Erythroblast (primary cell): Measurements from ENCODE around the gene MICU1.

Experiments used
- DNase-seq, 2 experiments: peaks; one replicate each; lab custom pipeline; 2025; lab: John Stamatoyannopoulos, UW
- GATA1 ChIP-seq: IDR thresholded peaks from 2 replicates; pipeline ENCODE4 v1.6.1; 2011; ENCODE audit warnings: low read depth, mild to moderate bottlenecking, control low read depth, low read length, moderate library complexity
- POLR2A ChIP-seq: IDR thresholded peaks from 2 replicates; pipeline ENCODE4 v1.6.1; 2011; ENCODE audit warnings: mild to moderate bottlenecking, low read length

MICU1 gene

DNA sequence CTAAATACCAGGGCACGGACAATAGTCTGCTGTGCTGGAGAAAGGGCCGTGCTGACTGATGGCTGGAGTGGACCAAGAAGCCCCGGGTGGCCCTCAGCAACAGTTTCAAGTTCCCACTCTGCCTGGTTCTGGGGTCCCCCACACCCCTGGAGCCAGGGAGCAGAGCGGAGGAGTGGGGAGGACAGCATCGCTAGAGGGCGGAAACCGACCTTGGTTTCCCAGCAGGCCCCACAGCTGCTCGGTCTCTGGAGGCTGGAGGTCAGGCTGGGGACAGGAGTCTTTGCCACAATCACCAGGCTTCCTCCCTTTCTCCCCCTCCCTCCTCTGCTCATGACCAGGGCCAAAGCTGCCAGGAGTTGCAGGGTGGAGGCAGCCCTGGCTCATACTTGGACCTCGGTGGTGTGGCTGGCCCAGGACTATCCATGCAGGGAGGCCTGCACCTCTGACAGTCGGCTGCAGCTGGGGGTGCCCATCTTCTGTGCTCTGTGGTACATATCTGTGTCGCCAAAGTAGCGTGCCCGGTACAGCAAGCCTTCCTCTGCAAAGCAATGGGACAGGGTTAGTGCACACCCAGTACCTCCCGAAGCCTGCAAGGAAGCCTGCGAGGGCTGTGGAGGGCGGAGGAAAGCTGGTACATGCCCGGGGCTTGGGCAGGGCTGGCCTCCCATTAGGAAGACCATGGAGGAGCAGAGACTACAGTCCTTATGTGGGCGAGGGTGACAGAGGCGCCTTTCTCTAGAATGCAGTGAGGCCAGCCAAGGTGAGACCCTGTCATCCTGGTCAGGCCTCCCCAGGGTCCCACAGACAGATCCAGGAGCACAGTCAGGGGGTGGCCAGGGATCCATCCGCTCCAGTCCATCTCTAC, 290.3 kb downstream of the MICU1 start:
- TF ChIP-seq POLR2A (no peak), GATA1 (no peak)
- DNase-seq: no peak

- TF ChIP-seq POLR2A (no peak), GATA1 (no peak)
- no peak for DNase-seq
Observed at GRCh38 chr10:72334825-72335393, 291.0 kb downstream of the MICU1 start.

DNA sequence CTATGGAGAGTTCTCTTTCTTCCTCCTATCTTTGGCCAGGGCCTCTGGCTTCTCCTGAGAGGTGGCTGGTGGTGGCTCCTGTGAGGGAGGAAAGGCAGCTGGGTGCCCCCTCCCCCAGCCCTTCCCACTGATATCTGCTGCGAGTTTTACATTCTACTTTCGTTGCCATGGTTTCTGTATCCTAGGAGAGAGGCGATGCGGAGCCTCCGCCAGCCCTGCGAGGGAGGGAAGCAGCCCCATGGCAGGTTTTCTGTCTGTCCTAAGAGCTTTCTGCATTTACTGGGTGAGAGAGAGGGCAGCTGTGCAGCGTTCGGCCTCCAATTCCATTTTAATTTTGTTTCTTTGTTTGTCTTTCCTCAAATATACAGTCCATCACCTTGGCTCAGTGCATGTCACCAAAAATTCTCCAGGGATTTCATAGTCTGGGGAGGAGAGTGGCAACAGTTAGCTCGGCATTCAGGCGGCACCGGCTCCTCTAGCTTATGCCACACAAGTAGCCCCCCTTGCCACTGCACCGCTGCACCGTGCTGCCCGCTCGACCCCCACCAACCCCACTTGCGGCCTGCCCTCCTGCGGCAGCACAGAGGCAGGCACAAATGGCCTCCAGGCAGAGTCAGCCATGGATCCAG, 291.6 kb downstream of the MICU1 start:
- TF ChIP-seq GATA1 (no peak), POLR2A (no peak)
- DNase-seq: no peak

DNA sequence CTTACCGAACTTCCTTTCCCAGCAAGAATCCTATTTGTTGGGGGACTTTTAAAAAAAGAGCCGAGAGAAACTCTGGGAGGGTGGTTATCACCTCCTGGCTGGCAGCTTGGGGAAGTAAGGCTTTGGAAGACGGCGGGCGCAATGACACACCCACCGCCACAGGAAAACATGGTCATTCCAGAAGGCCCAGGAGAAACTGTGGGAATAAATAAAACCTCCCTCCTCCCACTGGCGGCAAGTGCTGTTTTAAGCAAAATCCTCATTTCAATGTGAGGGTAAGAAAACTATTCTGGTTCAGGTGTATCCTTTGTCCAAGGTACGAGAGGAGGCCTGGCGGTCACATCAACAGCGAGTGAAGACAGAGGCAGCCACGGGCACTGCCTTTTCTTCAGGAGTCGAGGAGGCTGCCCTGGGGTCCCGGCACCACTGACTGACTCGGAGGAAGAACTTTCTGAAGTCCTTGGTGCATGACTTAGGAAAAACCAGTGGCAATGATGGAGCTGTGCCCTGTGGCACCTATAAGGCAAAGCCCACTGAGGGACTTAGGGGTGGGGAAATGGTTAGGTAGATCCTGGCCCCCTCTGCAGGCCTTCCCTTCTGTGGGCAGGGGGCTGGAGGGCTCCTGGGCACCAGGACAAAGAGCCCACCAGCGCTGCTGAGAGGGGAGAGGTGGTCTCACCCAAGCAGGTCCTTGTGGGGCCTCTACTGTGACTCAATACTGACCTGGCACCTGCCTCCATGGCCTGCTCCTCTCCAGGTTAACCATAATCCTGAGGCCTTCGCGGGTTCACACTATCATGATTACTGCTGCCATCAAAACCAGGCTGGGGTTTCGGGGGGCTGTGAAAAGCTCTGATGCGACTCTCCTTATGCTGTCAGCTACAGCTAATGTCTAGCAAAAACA, 292.5 kb downstream of the MICU1 start:
- no peak for TF ChIP-seq POLR2A
- TF ChIP-seq GATA1: no peak

GRCh38 chr10:72332423-72333111, 293.3 kb downstream of the MICU1 start:
- peak in 1 of 2 experiments; percentile 53 for DNase-seq
- no peak for TF ChIP-seq GATA1
- no peak for TF ChIP-seq POLR2A

More for the DNA sequence above, 292.5 kb downstream of the MICU1 start:
- DNase-seq: no peak

- TF ChIP-seq GATA1 (no peak), POLR2A (peak; percentile 79)
- DNase-seq: peak; percentile 68 to 81
Observed at GRCh38 chr10:72331575-72332422, 294.1 kb downstream of the MICU1 start.

DNA sequence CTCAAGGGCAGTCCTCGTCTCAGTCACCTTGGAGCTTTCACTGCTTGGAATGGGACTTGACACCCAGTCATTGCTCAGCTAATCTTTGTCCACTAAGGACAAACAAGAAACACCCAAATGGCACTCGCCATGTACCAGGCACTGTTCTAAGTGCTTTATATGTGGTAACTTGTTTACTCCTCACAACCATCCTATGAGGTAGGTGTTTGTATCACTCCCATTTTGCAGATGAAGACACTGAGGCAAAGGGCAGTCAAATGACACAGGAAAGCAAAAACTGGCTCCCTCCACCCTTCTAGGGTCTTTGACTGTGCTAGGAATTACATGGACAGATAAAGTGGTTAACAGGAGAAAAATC, 295.8 kb downstream of the MICU1 start:
- no peak for TF ChIP-seq POLR2A
- TF ChIP-seq GATA1: no peak
- DNase-seq: no peak

GRCh38 chr10:72329290-72330068, 296.4 kb downstream of the MICU1 start:
- TF ChIP-seq POLR2A: no peak
- no peak for TF ChIP-seq GATA1

DNA sequence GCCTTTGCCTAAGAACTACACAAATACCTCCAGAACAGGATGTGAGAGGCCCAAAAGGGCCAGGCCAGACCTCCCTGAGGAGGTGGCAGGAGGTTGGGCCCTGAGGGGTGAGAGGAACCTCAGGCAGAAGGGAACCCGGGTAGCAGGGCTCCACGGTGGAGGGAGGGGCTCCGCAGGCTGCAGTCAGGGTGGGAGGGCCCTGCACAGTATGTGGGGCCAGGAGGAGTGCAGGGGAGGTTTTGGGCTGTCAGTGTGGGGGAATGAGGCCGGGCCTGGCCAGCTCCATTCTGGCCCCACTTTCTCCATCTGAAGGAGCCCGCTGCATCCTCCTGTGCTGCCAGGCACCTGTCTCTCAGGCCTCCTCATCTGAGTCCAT, 297.1 kb downstream of the MICU1 start:
- TF ChIP-seq POLR2A (no peak), GATA1 (no peak)
- DNase-seq: no peak

More at GRCh38 chr10:72329290-72330068, 296.4 kb downstream of the MICU1 start:
- DNase-seq: no peak

- TF ChIP-seq POLR2A (peak; percentile 12), GATA1 (no peak)
- peak; percentile 57 to 74 for DNase-seq
Observed at GRCh38 chr10:72328045-72328828, 297.6 kb downstream of the MICU1 start.
